Chondrocyte (in vitro differentiated cells): ENCODE measurements around the gene ADARB2. TPM values are rescaled to one million over a fixed set of nuclear protein-coding genes. Genes with fewer than 3 reads are reported as not detected.

Experiments used
- DNase-seq: peaks from one replicate; pipeline ENCODE4 v3.0.0; 2021; ENCODE audit warnings: mixed read lengths, low spot score
- H3K27ac Mint-ChIP-seq: one replicate; pipeline ENCODE4 v1.8.0; 2021; ENCODE audit warnings: mild to moderate bottlenecking, moderate library complexity, mixed read lengths; ENCODE audit not compliant: unreplicated experiment
- H3K27me3 Mint-ChIP-seq: 2 replicates; pipeline ENCODE4 v1.8.0; 2021; ENCODE audit warnings: low read depth, mixed read lengths
- H3K36me3 Mint-ChIP-seq: 2 replicates; pipeline ENCODE4 v1.8.0; 2021; ENCODE audit warnings: low read depth, mixed read lengths
- H3K4me1 Mint-ChIP-seq: 2 replicates; pipeline ENCODE4 v1.8.0; 2021; ENCODE audit warnings: low read depth, mild to moderate bottlenecking, mixed read lengths
- H3K4me3 Mint-ChIP-seq: one replicate; pipeline ENCODE4 v1.8.0; 2021; ENCODE audit warnings: mild to moderate bottlenecking, moderate library complexity, mixed read lengths; ENCODE audit not compliant: unreplicated experiment
- H3K9me3 Mint-ChIP-seq: 2 replicates; pipeline ENCODE4 v1.8.0; 2021; ENCODE audit warnings: low read depth, mixed read lengths
- CTCF ChIP-seq: fragments of 200-600 bp; sonication (generic); IDR thresholded peaks from 2 replicates; pipeline ENCODE4 v1.5.0; 2021; ENCODE audit warnings: antibody characterized with exemption, mild to moderate bottlenecking, moderate library complexity
- total RNA-seq: library from RNA; stranded (reverse); gene quantifications from 3 replicates; pipeline ENCODE4 v1.2.1, GENCODE V29; 2021

Gene ADARB2
- total RNA-seq, 1 donor from 2014 or later: 3.3 TPM

GRCh38 chr10:1507436-1507835, 229.9 kb downstream of the ADARB2 start:
- DNase-seq: no peak
- H3K27me3 Mint-ChIP-seq: peaks cover 4% of the 10 kb centered on the region
- H3K27ac Mint-ChIP-seq: no peak overlapping the region
- no peaks in the 10 kb centered on the region for H3K36me3 Mint-ChIP-seq
- no peaks in the 10 kb centered on the region for H3K9me3 Mint-ChIP-seq
- H3K4me3 Mint-ChIP-seq: no peak overlapping the region
- no peaks in the 10 kb centered on the region for H3K4me1 Mint-ChIP-seq
- TF ChIP-seq CTCF: no peak

- no peak for DNase-seq
- H3K36me3 Mint-ChIP-seq: no peaks in the 10 kb centered on the region
- H3K9me3 Mint-ChIP-seq: no peaks in the 10 kb centered on the region
- H3K27ac Mint-ChIP-seq: no peak overlapping the region
- TF ChIP-seq CTCF: no peak
- H3K4me1 Mint-ChIP-seq: no peaks in the 10 kb centered on the region
- no peak overlapping the region for H3K4me3 Mint-ChIP-seq
- H3K27me3 Mint-ChIP-seq: no peaks in the 10 kb centered on the region
Observed at GRCh38 chr10:1504940-1505339, 232.4 kb downstream of the ADARB2 start.

- Mint-ChIP-seq H3K4me3 (no peak overlapping the region), H3K4me1 (no peaks in the 10 kb centered on the region), H3K27ac (no peak overlapping the region), H3K36me3 (no peaks in the 10 kb centered on the region), H3K9me3 (no peaks in the 10 kb centered on the region), H3K27me3 (no peaks in the 10 kb centered on the region)
- no peak for TF ChIP-seq CTCF
- no peak for DNase-seq
Observed at GRCh38 chr10:1504286-1504685, 233.0 kb downstream of the ADARB2 start.

GRCh38 chr10:1502451-1502850, 234.9 kb downstream of the ADARB2 start:
- Mint-ChIP-seq H3K36me3 (no peaks in the 10 kb centered on the region), H3K4me1 (no peaks in the 10 kb centered on the region), H3K9me3 (no peaks in the 10 kb centered on the region), H3K4me3 (no peak overlapping the region), H3K27ac (no peak overlapping the region), H3K27me3 (no peaks in the 10 kb centered on the region)
- DNase-seq: no peak
- no peak for TF ChIP-seq CTCF

GRCh38 chr10:1499359-1499957, 237.9 kb downstream of the ADARB2 start:
- H3K9me3 Mint-ChIP-seq: no peaks in the 10 kb centered on the region
- DNase-seq: no peak
- H3K4me1 Mint-ChIP-seq: no peaks in the 10 kb centered on the region
- no peaks in the 10 kb centered on the region for H3K27me3 Mint-ChIP-seq
- no peaks in the 10 kb centered on the region for H3K36me3 Mint-ChIP-seq
- H3K4me3 Mint-ChIP-seq: no peak overlapping the region
- no peak overlapping the region for H3K27ac Mint-ChIP-seq
- no peak for TF ChIP-seq CTCF
